Kidney epithelial cell (primary cell): ENCODE results near the gene ACSS2. TPM values are rescaled to one million over a fixed set of nuclear protein-coding genes. Genes with fewer than 3 reads are reported as not detected.

ENCODE experiments used
- DNase-seq: peaks from one replicate; pipeline ENCODE4 v3.0.0-alpha.2; 2010; ENCODE audit warnings: low read depth
- H3K27me3 ChIP-seq: 2 replicates; pipeline ENCODE4 v1.6.0; 2011; ENCODE audit warnings: low read length; ENCODE audit not compliant: control insufficient read depth, insufficient read depth
- H3K36me3 ChIP-seq: 2 replicates; pipeline ENCODE4 v1.5.1; 2011; ENCODE audit warnings: low read length; ENCODE audit not compliant: control insufficient read depth, insufficient read depth
- H3K4me3 ChIP-seq: 2 replicates; pipeline ENCODE4 v1.5.1; 2011; ENCODE audit warnings: low read depth, mild to moderate bottlenecking, control low read depth, low read length
- total RNA-seq: library from RNA; depleted of rRNA; stranded (reverse); fragments of >200 nt; gene quantifications from 2 replicates; pipeline ENCODE4 v1.2.3, GENCODE V29; 2015
- TF ChIP-seq, protein P1 (sequence below): IDR thresholded peaks from 2 replicates; pipeline ENCODE4 v1.5.1; 2011; ENCODE audit warnings: mild to moderate bottlenecking, moderate library complexity, low read length, control low read depth, inconsistent platforms; ENCODE audit not compliant: insufficient read depth, poor library complexity, severe bottlenecking

ACSS2 gene
- total RNA-seq, 1 donor from 2014 or later = 29.2 TPM

DNA sequence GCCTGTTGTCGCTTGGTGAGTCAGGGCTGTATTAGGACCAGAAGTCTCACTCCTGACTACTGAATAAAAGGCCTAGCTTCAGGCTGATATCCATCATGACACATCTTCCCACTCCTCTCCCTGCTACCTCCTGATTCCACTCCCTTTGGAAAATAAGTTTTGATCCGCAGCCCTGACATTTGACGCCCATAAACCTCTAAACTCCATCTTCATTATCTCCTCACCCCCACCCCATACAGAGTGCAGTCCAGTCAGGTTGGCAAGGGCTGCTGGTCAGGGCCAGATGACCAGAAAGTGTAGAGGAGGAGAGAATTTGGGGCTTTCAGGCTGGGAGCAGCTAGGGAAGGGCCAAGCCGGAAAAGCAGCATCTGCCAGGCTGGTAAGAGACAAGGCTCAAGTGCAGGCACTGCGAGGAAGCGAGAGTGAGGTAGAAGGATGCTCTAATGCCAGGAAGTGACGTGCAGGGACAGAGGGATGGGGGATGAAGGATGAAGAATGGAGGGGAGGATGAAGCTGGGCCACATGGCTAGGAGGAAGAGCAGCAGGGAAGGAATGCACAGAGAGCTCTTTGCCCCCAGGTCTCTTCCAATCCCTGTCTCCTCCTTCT lies 5.0 kb upstream of the ACSS2 start:
- TF ChIP-seq, protein P1, sequence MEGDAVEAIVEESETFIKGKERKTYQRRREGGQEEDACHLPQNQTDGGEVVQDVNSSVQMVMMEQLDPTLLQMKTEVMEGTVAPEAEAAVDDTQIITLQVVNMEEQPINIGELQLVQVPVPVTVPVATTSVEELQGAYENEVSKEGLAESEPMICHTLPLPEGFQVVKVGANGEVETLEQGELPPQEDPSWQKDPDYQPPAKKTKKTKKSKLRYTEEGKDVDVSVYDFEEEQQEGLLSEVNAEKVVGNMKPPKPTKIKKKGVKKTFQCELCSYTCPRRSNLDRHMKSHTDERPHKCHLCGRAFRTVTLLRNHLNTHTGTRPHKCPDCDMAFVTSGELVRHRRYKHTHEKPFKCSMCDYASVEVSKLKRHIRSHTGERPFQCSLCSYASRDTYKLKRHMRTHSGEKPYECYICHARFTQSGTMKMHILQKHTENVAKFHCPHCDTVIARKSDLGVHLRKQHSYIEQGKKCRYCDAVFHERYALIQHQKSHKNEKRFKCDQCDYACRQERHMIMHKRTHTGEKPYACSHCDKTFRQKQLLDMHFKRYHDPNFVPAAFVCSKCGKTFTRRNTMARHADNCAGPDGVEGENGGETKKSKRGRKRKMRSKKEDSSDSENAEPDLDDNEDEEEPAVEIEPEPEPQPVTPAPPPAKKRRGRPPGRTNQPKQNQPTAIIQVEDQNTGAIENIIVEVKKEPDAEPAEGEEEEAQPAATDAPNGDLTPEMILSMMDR = no peak

DNA sequence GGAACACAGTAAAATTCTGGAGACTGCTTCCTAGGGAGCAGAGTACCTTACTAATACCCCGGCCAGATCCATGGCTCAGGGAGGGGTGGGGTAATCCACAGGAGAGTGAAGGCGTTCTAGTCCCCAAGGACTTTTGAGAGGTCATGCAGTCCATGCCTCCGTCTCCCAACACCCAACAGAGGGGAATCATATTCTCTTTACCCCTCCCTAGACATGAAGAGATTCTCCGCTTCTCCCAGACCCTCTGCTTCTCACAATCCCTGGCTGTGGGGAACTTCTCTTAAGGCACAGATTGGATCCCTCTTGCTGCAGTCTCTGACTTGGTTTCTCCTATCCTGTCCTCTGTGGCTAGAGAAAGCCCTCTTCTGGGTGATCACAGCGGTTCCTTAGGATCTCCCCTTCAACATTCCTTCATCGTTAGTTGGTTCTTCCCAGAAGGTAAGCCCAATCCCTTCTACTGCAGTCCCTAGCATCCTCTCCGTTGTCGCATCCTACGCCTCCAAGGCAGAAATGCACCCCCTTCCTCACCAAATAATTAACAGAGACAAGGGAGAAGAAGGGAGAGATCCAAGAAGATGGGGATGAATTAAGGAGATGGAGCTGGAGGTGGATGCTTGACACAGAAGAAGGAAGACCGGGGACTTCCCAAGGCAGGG lies 4.3 kb upstream of the ACSS2 start:
- DNase-seq = no peak
- Histone ChIP-seq H3K36me3 (no peaks in the 10 kb centered on the region), H3K27me3 (no peaks in the 10 kb centered on the region), H3K4me3 (peak overlapping the region; percentile 58)
- TF ChIP-seq, protein P1 = no peak

More for the DNA sequence above, 5.0 kb upstream of the ACSS2 start:
- no peaks in the 10 kb centered on the region for H3K27me3 ChIP-seq
- no peak overlapping the region for H3K4me3 ChIP-seq
- DNase-seq = no peak
- no peaks in the 10 kb centered on the region for H3K36me3 ChIP-seq

DNA sequence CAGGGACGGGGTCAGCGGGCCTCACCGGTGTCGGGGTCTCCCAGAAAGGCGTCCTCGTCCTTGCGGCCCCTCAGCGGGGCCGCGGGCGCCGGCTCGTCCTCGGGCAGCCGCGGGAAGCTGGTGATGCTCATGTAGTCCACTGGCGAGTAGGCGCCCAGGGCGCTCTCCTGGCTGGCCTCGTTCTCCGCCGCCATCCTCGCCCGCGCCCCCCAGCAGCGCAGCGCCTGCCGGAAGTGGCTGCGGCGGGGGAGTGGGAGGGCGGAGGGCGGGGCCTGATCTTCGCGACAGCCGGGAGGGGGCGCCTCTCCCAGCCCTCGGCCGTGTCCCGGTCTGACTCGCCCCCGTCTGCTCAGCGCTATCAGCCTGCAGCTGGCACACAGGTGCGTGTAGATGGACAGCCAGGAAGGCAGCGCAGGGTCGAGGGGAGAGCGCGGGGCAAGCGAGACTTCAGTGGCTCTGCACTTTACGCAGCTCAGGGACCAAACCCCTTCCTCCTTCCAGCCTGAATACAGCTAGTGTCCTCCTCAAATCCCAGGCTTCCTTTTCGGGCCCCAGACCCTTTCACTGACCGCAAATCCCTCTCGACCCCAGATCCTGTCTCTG lies 3.7 kb upstream of the ACSS2 start, which contains the start of gene GGT7:
Gene GGT7, minus strand, starts transcription at position 235 of the 603 bp plus-strand sequence. Its CDS starts 41 bp downstream, at position 194.
- H3K36me3 ChIP-seq = no peaks in the 10 kb centered on the region
- TF ChIP-seq, protein P1 = peak; percentile 64
- peak within 1 kb of the TSS; percentile 58 for H3K4me3 ChIP-seq
- DNase-seq = peak; percentile 21
- H3K27me3 ChIP-seq = no peaks in the 10 kb centered on the region

DNA sequence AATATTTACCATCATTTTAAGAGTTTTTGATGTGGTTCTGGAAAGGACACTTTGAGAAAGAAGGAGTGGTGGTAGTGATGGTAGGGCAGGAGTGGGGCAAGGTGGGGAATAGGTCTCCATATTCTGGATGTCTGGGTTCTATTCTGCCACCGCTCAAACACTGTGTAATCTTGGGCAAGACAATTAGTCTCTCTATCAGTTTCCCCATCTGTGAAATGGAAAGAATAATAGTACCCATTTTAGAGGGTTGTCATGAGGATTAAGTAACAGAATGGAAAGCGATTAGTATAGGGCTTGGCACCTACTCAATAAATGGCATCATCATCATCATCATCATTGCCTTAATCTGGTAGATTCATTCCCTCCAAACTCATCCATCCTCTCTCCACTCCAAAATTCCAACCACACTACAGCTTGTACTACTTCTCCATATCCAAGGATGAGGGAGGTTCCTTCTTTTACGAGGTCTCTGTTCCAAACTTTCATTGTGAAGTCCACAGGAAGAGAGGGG lies 2.8 kb upstream of the ACSS2 start:
- Histone ChIP-seq H3K27me3 (no peaks in the 10 kb centered on the region), H3K4me3 (no peak overlapping the region), H3K36me3 (no peaks in the 10 kb centered on the region)
- DNase-seq = no peak
- TF ChIP-seq, protein P1 = no peak

DNA sequence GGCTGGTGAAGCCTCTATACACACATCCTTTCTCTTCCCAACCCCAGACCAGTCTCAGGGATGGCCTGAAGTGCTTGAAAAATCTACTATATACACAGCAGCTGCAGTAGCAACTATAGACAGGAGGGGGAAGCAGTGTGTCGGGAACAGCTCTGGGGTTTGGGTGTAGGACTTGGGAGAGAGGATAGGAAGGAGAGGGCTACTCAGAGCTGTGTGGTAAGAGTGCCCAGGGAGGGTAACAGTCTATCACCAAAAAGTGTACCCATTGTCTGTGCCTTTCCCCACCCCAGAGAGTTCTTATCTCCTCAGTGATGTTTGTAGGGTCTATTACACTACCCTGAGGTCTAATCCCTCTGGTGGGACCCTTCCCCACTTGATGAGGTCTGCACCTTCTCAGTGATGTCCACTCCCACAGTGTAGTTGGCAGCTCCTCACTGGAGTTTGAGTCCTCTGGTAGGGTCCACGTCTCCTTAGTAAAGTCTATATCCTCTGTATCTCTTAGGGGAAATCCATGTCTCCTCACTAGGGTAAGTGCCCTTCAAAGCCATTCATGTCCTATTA lies 2.2 kb upstream of the ACSS2 start:
- TF ChIP-seq, protein P1 = peak; percentile 94
- DNase-seq = peak; percentile 52
- Histone ChIP-seq H3K36me3 (no peaks in the 10 kb centered on the region), H3K4me3 (no peak overlapping the region), H3K27me3 (no peaks in the 10 kb centered on the region)
